Lung (tissue), 12 donors: ENCODE measurements around the gene IL4R. TPM values are rescaled to one million over a fixed set of nuclear protein-coding genes. Genes with fewer than 3 reads are reported as not detected.

ENCODE experiments used
- ATAC-seq: fragments of 200-7000 bp; cut with Tn5 transposase; one replicate; pipeline ENCODE4 v1.9.1; 2020; ENCODE audit warnings: moderate number of reproducible peaks; ENCODE audit not compliant: insufficient read depth, low FRiP score
- DNase-seq, 3 donors: peaks; one replicate each; pipeline ENCODE4 v3.0.0-alpha.2; 2013 to 2017
- H3K27ac ChIP-seq, 2 donors: one replicate each; pipeline ENCODE4 v1.5.1; 2013; ENCODE audit warnings: mild to moderate bottlenecking in 2 of 2, moderate library complexity in 2 of 2, control low read depth in 1 of 2, inconsistent platforms in 1 of 2, low read depth in 1 of 2, low read length in 1 of 2
- H3K27me3 ChIP-seq, 3 donors: one replicate each; pipeline ENCODE4 v1.5.1; 2013; ENCODE audit warnings: low read length in 2 of 3; ENCODE audit not compliant: control insufficient read depth in 3 of 3, insufficient read depth in 3 of 3
- H3K36me3 ChIP-seq, 4 donors: one replicate each; pipeline ENCODE4 v1.5.1; 2013; ENCODE audit warnings: low read length in 4 of 4, mild to moderate bottlenecking in 1 of 4, moderate library complexity in 1 of 4; ENCODE audit not compliant: control insufficient read depth in 4 of 4, insufficient read depth in 4 of 4
- H3K4me1 ChIP-seq, 5 donors: one replicate each; pipeline ENCODE4 v1.5.1; 2013; ENCODE audit warnings: low read length in 5 of 5, mild to moderate bottlenecking in 2 of 5, moderate library complexity in 1 of 5; ENCODE audit not compliant: control insufficient read depth in 5 of 5, insufficient read depth in 5 of 5
- H3K4me3 ChIP-seq: one replicate; pipeline ENCODE4 v1.5.1; 2013; ENCODE audit warnings: mild to moderate bottlenecking, control low read depth, moderate library complexity
- H3K9ac ChIP-seq, 2 donors: one replicate each; pipeline ENCODE4 v1.5.1; 2013; ENCODE audit warnings: low read length in 2 of 2, control low read depth in 1 of 2; ENCODE audit not compliant: insufficient read depth in 1 of 2
- H3K9me3 ChIP-seq, 4 donors: one replicate each; pipeline ENCODE4 v1.5.1; 2013; ENCODE audit warnings: low read length in 3 of 4, mild to moderate bottlenecking in 1 of 4, moderate library complexity in 1 of 4; ENCODE audit not compliant: control insufficient read depth in 4 of 4, insufficient read depth in 3 of 4
- CTCF ChIP-seq: IDR thresholded peaks from 2 replicates; pipeline ENCODE4 v1.5.1; 2012; ENCODE audit warnings: mild to moderate bottlenecking; ENCODE audit errors: control extremely low read depth, extremely low read depth
- WGBS, 2 donors: extraction: QIAGEN DNeasy Blood & Tissue Kit; methylation state at CpG; one replicate each; pipeline ENCODE4 v1.1.7; 2013; 5-methylcytosine and 5-hydroxymethylcytosine counted together
- polyA plus RNA-seq, 2 donors: library from polyadenylated mRNA; stranded (reverse); fragments of 200-250 nt; gene quantifications; one replicate each; pipeline ENCODE4 v1.2.1, GENCODE V29; 2013
- total RNA-seq, 2 donors: library from RNA; depleted of rRNA in 1 of 2; stranded (reverse); fragments of >200 nt in 1 of 2; gene quantifications; one replicate each; pipeline ENCODE4 v1.2.1, GENCODE V29; 2014 to 2021
- donor health status: control.
- donor health status: control.
- donor health status: Bipolar disorder and iron deficiency.
- donor health status: healthy.
- donor health status: DM: yes; HTN: yes; CAD: no.

The IL4R gene
- total and polyA plus RNA-seq, 4 donors, result 61.3 to 175 (median 114) TPM

- no peak for TF ChIP-seq CTCF
- Histone ChIP-seq H3K9ac (no peak overlapping the region), H3K27ac (no peak overlapping the region), H3K36me3 (peaks cover 3 to 49% (median 15%) of the 10 kb centered on the region in 4 donors), H3K9me3 (no peaks in the 10 kb centered on the region), H3K4me3 (no peak overlapping the region), H3K4me1 (peaks cover 0 to 16% (median 0%) of the 10 kb centered on the region in 5 donors), H3K27me3 (no peaks in the 10 kb centered on the region)
- ATAC-seq (no peak), DNase-seq (no peak)
- 95 to 97% methylated on average over 5 of the region's 5 CpGs for WGBS, 2 donors
Measured at GRCh38 chr16:27363246-27363632, 49.5 kb downstream of the IL4R start.

GRCh38 chr16:27363797-27364196 lies 50.0 kb downstream of the IL4R start:
- peaks cover 3 to 43% (median 14%) of the 10 kb centered on the region in 4 donors for H3K36me3 ChIP-seq

GRCh38 chr16:27364493-27365141 lies 50.8 kb downstream of the IL4R start:
- Histone ChIP-seq H3K9me3 (no peaks in the 10 kb centered on the region), H3K27ac (no peak overlapping the region), H3K4me1 (peaks cover 0 to 14% (median 0%) of the 10 kb centered on the region in 5 donors), H3K4me3 (no peak overlapping the region), H3K27me3 (no peaks in the 10 kb centered on the region), H3K9ac (no peak overlapping the region), H3K36me3 (peaks cover 3 to 37% (median 6%) of the 10 kb centered on the region in 4 donors)
- 62% methylated on average over 6 of the region's 6 CpGs for WGBS, 2 donors
- no peak for TF ChIP-seq CTCF
- DNase-seq (peak in 1 of 3 donors; percentile 37), ATAC-seq (peak; percentile 20)

More at GRCh38 chr16:27363797-27364196, 50.0 kb downstream of the IL4R start:
- H3K4me3 ChIP-seq, result no peak overlapping the region
- DNase-seq (peak in 1 of 3 donors; percentile 19), ATAC-seq (no peak)
- H3K27ac ChIP-seq, result peak overlapping the region in 1 of 2 donors; percentile 4
- no peaks in the 10 kb centered on the region for H3K9me3 ChIP-seq
- 76 to 82% methylated on average over 9 of the region's 9 CpGs for WGBS, 2 donors
- H3K4me1 ChIP-seq, result peaks cover 0 to 15% (median 0%) of the 10 kb centered on the region in 5 donors
- H3K9ac ChIP-seq, result no peak overlapping the region
- no peaks in the 10 kb centered on the region for H3K27me3 ChIP-seq
- TF ChIP-seq CTCF, result no peak
